Measurements from ENCODE around the gene TIAM2.

- TF ChIP-seq, protein P1, sequence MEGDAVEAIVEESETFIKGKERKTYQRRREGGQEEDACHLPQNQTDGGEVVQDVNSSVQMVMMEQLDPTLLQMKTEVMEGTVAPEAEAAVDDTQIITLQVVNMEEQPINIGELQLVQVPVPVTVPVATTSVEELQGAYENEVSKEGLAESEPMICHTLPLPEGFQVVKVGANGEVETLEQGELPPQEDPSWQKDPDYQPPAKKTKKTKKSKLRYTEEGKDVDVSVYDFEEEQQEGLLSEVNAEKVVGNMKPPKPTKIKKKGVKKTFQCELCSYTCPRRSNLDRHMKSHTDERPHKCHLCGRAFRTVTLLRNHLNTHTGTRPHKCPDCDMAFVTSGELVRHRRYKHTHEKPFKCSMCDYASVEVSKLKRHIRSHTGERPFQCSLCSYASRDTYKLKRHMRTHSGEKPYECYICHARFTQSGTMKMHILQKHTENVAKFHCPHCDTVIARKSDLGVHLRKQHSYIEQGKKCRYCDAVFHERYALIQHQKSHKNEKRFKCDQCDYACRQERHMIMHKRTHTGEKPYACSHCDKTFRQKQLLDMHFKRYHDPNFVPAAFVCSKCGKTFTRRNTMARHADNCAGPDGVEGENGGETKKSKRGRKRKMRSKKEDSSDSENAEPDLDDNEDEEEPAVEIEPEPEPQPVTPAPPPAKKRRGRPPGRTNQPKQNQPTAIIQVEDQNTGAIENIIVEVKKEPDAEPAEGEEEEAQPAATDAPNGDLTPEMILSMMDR (IDR thresholded peaks at IDR 0.05; ENCODE audit: low read length) = no peak
- TF ChIP-seq EZH2 (IDR thresholded peaks at IDR 0.05; ENCODE audit: borderline replicate concordance, low read length) = no peak
Observed at GRCh38 chr6:155264693-155265320, 269.7 kb downstream of the TIAM2 start.

Measured in OCI-LY1 (cell line).